GM21423 (cell line): Measurements from ENCODE around the gene KRT32.
A peak's percentile ranks its signal among the peaks of the same experiment; 100 is the strongest.

ENCODE experiments used
- ATAC-seq: cut with Tn5 transposase; IDR thresholded peaks from one replicate; pipeline ENCODE4 v1.9.1; 2021; ENCODE audit warnings: mild to moderate bottlenecking, moderate library complexity; ENCODE audit not compliant: unreplicated experiment

Gene KRT32

GRCh38 chr17:41466988-41467387, at the start of gene KRT32:
KRT32 (minus strand) TSS chr17:41467386; CDS start chr17:41467325, 61 bp downstream.
- ATAC-seq: no peak

- no peak for ATAC-seq
Observed at GRCh38 chr17:41516830-41517283, 49.7 kb upstream of the KRT32 start.

- no peak for ATAC-seq
Observed at GRCh38 chr17:41516147-41516829, 49.1 kb upstream of the KRT32 start.

DNA sequence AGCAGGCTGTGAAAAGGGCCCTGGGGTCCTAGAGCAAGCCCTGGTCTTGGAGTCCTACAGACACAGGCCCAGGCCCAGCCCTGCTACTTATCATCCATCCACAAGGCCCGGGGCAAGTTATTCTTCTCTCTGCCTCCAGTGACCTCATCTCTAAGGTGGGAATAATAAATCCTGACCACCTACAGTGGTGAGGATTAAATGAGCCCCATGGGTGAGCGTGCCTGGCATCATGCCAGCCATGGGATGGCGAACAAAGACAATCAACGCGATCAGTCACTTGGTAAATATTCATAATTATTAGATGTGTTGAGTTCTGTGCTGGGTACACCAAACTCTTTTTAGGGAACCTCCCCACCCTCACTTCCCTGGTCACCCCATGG, 46.0 kb upstream of the KRT32 start:
- no peak for ATAC-seq

DNA sequence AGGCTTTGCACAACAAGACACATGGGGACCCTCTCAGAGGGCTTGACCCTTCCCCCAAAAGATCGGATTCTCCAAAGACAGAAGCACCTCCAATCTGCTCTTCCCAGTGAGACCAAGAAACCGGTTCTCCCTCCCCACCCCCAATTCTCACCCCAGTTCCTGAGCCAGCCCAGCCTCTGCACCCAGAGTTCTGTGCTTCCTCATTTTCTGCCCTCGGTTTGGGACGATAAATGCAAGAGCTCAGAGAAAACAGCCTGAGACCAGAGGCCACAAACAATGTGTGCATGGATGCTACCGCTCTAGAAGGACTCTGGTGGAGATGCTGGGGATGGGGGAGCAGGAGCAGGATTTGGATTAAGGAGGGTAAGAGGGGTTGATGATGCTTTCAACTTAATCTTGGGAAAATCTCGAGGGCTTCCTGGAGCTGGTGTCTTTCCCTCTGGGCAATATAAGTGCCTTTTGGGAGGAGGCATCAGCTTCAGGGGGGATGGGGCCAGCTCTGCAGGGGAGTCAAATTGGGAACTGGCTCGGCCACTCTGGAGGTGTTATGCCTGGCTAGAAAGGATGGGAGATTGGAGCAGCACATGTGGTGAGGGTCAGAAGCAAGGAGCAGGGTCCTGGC, 45.5 kb upstream of the KRT32 start:
- ATAC-seq: no peak

DNA sequence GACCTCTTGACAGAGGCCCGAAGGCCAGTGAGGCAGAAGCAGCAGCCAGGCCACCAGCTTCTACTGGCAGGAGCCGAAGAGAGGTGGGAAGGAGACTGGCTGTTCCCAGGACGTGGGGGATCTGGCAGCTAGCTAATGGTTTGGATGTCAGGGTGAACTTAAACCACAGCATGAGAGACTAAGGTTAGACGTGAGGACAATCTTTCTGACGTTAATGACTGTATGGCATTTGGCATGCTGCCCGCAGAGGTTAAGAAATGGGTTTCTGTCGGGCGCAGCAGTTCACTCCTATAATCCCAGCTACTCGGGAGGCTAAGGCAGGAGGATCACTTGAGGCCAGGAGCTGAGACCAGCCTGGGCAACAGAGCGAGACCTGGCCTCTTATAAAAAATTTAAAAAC, 44.5 kb upstream of the KRT32 start:
- no peak for ATAC-seq

DNA sequence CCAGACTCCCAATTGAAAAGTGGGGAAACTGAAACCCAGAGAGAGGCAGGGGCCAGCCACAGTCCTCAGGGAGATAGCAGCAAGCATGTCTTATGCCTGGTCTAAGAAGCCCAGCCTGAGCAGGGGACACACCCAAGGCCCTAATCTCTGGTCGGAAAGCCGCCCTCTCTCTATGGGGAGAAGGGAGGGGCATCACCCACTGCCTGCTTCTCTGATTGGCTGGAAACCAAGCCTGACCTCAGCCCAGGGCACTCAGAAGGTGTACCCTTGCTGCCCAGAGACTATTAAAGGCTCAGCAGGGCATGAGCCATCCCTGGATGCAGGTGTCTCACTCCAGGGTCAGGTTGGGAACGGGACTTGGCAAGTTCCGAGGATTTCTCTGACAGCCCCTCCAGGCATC, 43.9 kb upstream of the KRT32 start:
- no peak for ATAC-seq

DNA sequence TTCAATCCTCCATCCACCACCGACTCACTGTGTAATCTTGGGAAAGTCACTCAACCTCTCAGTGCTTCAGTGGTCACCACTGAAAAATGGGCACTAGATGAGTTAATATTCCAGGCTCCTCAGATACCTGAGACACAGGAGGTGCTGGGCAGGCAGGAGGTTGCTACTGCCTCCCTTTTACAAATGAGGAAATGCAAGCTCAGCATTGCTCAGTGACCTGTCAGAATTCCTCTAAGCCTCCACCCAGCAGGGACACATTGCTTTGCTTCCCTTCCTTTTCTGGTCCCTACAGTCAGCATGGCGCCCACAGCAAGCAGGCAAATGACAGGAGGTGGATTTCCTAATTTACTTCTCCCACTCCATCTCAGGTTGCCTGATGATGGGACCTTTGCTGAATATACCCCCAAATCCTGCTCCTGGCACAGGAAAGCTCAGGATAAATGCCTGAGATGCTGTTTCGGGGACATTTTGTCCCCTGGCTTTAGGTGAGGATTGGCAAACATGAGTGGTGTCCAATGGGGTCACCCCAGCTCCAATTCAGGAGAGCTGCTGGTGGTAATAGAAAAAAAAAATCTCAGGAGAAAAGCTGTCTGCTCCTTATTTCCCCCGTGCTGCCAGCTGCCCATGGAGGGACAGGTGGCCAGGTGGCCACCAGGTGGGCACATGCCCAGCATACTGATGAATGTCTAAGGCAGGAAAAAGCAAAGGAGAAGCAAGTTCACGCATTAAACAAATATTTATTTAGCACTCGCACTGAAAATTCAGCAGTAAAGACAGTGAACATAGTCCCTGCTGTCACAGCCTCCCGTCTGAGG, 43.3 kb upstream of the KRT32 start:
- no peak for ATAC-seq

- ATAC-seq: no peak
Observed at GRCh38 chr17:41507315-41507880, 40.2 kb upstream of the KRT32 start.

GRCh38 chr17:41505809-41506767, 38.9 kb upstream of the KRT32 start:
- no peak for ATAC-seq

GRCh38 chr17:41505007-41505808, 38.0 kb upstream of the KRT32 start, which contains the start of gene KRT13:
KRT13 (minus strand) TSS chr17:41505612; CDS start chr17:41505550, 62 bp downstream.
- no peak for ATAC-seq

DNA sequence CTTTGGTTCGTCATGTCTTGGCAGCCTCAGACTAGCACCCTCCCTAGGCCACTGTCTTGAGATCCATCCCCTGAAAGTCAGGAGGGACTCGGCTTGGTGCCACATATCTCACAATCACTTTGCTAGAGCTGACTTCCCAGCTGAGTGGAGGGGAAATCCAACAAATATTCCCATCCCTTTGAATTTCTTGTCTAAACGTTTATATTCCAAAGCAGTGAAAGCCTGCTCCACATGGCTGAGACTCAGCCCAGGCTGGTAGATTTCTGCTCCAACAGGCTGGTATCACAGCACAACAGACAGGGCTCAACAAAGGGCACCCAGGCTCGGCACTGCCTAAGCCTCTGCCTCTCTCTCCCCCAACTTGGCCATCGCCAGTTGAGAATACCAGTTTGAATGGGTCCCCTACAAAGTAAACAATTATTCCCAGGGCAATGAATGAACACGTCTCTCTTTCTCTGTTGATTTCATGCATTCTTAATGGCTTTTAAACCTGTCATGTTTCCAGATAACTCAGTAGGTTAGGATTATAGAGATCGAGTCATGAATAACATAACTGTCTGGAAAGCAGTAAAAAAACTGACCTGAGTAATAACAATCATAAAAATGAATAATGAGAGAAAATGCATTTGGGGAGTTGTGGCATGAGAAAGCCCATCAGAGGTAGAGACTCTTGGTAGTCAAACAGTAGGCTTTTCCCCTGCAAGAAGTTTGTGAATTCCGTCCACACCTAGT, 37.2 kb upstream of the KRT32 start:
- no peak for ATAC-seq

- no peak for ATAC-seq
Observed at GRCh38 chr17:41503202-41503601, 36.0 kb upstream of the KRT32 start.

DNA sequence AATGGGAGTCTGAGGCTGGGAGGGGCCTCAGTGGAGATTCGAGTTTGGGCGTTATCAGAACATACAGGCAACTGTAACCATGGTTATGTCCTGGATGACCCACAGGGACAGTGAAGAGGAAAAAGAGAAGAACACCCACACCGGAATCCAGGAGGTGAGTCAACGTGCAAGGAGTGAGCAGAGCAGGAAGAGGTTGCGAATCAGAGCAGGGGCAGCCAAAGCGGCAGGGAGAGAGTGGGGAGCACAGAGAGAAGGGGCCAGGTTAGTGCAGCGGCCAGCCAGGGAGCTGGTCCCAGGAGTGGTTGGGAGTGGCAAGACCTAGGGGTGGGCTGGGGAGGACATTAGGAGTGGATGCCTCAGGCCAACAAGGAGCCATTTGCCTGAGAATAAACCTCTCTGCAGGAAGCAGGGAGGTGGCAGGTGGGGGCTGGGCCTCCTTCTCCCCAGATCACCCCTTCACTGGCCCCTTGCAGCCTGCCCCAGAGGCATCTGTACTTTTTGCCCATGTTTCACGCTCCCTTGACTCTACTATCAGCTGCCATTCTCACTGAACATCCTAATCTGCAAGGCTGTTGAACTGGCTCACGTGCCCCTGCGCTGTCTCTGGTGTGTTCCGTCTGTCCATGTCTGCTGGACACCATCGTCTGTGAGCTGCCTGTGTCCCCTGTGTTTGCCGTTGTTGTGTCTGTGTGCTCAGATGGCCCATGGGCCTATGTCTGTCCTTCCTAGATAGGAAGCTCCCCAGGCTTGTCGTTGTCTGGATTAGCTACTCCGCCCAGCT, 33.1 kb upstream of the KRT32 start:
- ATAC-seq: no peak

GRCh38 chr17:41499714-41500113, 32.5 kb upstream of the KRT32 start:
- ATAC-seq: no peak

- ATAC-seq: no peak
Observed at GRCh38 chr17:41498276-41498675, 31.1 kb upstream of the KRT32 start.

DNA sequence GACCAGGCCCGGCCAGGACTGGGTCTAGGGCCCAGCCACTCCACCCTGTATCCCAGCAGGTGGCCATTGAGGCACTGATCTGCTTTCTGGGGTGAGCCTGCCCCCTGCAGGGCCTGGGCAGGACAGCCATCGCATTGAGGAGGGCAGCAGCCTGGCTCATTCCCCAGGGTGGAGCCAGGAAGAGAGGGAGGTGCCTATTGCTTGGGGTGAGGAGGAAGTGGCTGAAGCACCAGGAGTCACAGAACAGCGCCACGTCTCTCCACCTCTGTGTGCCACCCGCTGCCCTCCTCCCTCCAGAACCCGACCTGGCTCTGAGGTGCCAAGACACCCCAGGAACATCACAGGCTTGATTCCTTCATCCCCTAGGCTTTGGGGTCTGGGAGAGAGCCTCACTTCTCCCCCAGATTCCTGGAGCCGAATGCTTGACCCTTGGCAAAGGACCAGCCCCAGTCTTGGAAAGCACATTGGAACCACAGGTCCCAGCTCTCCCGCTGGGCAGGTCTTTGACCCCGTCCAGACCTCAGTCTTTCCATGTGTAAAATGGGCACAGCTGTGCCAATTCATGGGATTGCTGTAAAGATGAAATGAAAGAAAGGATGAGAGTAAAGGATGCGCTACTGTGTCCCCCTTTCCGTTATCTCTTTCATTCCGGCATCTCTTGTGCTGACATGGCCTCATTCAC, 29.8 kb upstream of the KRT32 start:
- peak; percentile 55 for ATAC-seq
